ENCODE results near the gene LILRB4.
"Not testable (repeated sequence)": the region's sequence is repeated elsewhere in the genome, so short reads cannot be mapped to it uniquely, and the experiment has no call there.

Gene LILRB4

DNA sequence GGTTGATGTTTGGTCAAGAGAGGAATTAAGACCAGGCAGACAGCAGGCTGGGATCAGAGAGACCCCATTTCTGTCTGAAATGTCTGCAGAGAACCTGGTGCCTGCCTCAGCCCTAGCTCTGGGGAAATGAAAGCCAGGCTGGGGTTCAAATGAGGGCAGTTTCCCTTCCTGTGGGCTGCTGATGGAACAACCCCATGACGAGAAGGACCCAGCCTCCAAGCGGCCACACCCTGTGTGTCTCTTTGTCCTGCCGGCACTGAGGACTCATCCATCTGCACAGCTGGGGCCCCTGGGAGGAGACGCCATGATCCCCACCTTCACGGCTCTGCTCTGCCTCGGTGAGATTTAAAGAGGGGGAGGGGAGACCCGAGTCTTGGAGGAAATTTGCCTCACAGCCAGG, at the start of gene LILRB4:
Gene LILRB4, plus strand, starts transcription at position 256 of the 400 bp plus-strand sequence. Its CDS starts 49 bp downstream, at position 305.
- DNase-seq (ENCODE audit: low read depth): no peak

DNA sequence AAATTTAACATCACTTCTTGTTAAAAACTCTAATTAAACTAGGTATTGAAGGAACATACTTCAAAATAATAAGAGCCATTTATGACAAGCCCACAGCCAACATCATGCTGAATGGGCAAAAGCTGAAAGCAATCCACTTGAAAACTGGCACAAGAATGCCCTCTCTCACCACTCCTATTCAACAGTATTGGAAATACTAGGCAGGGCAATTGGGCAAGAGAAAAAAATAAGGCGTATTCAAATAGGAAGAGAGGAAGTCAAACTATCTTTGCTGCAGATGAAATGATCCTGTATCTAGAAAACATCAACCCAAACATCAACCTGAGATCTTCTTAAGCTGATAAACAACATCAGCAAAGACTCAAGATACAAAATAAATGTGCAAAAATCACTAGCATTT, 48.1 kb upstream of the LILRB4 start:
- no peak for DNase-seq (ENCODE audit: low read depth)

DNA sequence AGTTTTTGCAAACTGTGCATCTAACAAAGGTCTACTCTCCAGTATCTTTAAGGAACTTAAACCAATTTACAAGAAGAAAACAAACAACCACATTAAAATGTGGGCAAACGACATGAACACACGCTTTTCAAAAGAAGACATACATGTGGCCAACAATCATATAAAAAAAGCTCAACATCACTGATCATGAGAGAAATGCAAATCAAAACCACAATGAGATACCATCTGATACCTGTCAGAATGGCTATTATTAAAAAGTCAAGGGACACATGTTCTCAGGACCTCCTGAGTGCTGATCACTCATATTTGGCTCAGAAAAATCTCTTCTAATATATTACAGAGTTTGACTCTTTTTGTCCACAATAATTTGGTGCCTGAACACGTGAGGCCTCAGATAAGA, 46.7 kb upstream of the LILRB4 start:
- DNase-seq (ENCODE audit: low read depth): no peak

DNA sequence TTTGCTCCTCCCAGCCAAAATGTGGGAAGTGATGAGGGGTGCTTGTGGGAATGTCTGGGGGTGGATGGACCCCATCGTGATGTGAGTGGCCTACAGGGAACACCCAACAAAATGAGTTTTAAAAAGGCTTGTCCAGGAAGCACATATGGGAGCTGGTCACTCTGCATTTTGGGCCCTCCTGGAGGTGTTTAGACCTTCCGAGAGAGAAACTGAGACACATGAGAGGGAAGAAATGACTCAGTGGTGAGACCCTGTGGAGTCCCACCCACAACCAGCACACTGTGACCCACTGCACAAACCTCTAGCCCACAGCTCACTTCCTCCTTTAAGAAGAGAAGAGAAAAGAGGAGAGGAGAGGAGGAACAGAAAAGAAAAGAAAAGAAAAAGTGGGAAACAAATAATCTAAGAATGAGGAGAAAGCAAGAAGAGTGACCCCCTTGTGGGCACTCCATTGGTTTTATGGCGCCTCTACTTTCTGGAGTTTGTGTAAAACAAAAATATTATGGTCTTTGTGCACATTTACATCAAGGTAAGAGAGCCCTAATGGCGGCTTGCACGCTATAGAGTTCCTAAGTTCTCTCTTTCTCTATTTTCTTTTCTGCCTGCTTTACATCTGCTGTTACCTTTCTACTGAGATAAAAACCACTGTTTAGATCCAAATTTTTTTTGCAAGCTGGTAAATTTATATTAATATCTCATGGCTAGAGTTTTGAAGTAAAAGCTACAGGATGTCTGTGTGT, 45.8 kb upstream of the LILRB4 start:
- DNase-seq (ENCODE audit: low read depth): no peak

DNA sequence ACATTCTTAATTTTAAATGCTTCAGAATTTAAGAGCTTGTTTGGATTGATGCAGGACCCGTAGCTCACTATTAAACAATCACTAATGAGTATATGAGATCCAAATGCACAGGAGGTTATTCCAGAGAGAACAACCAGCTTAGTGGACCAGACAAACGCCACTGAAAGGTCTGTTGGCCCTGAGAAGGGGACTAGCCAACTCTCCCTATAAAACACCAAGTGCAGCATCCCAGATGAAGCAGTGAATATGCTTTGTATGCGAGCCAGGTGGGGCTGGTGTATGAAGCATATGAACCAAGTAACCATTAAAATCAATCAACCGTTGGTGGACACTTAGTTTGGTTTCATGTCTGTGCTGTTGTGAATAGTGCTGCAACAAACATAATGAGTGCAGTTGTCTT, 42.3 kb upstream of the LILRB4 start:
- DNase-seq (ENCODE audit: low read depth): no peak

DNA sequence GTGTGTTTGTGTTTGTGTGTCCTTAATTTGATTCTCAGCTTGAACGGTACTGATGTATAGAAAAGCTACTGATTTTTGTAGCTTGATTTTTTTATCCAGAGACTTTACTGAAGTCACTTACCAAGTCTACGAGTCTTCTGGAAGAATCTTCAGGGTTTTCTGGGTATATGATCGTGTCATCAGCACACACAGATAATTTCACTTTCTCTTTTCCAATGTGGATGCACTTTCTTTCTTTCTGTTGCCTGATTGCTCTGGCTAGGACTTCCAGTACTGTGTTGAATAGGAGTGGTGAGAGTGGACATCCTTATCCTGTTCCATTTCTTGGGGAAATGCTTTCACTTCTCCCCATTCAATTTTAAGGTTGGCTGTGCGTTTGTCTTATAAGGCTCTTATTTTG, 40.4 kb upstream of the LILRB4 start:
- DNase-seq (ENCODE audit: low read depth): no peak

DNA sequence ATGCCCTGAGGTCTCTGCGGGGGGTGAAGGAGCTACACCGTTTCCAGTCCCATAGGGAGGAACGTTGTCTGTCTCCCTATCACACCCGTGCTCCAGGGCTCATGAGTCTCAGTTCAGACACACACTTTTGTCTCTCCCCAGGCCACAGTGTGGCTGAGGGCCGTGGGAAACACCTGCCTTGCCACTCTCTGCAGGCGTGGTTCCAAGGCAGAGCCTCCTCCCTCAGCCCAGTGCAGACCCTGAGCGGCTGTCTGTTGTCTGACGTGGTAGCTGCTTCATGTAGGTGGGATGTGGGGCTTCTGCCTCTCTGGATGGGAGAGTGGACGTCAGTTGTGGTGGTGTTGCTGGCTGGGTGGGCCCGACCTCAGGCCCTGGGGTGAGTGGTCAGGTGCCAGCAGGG, 38.6 kb upstream of the LILRB4 start:
- not testable (repeated sequence) for DNase-seq (ENCODE audit: low read depth)

DNA sequence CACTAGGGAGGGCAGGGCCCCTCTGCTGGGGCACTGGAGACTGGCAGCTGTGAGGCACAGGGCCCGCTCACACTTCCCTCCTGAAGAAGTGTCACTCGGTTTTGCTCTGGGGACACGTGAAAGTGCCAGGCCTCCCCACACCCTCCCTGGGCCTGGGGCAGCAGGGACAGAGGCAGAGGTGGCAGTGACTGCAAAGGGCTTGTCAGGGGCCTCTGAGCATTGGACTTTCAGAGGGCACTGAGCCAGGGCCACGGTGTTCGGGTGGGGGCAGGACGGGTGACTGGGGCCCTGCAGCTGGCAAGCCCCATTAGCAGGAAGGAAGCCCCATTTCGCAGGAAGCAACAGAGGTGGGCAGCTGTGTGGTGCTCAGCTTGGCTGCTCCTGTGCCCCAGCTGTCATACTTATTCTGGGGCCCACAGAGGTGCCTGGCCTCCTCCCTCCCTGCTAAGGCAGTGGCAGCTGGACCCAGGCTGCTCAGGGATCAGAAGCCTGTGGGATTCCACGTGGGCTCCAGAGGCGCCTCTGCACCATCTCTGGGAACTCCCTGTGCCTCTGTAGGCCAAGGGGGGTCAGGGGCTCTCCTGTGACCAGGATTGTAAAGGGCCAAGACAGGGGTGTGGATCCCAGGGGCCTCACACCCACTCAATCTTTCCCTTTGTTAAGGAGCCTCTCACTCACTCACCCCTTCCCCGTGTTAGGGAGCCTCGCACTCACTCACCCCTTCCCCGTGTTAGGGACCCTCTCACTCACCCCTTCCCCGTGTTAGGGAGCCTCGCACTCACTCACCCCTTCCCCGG, 37.7 kb upstream of the LILRB4 start:
- DNase-seq (ENCODE audit: low read depth): not testable (repeated sequence)

DNA sequence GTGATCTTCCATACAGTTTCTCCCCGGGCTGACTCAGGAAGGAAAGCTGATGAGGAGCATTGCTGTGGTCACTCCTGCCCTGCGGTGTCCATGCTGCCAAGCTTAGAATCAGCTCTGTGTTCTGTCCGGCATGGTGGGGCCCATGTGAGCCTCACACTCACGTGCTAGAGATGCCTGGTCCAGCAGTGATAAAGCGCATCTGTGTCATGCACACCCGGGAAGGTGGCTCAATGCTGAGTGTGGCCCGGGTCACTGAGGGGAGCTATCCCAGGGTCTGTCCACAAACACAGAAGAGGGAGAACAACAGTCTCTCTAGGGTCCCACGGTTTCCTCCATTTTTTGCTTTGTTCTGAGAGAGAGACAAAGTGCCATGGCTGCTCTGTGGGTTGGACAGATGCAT, 36.0 kb upstream of the LILRB4 start:
- no peak for DNase-seq (ENCODE audit: low read depth)

DNA sequence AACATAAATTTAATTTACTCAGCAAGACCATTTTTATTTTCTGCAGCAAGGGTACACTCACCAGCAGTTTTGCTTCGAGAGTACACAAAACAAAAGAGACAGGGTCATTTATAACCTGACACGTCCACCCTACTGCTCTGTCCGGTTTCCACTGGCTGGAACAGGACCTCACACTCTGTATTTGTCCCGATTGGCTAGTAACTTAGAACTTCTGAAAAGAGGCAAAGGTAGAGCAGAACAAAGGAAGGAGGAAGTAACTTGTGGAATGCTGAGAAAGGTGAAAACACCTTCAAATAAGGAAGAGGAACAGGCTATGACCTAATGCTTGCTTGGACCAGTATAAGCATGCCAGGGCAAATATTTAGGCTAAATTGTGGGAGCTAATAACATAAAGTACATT, 34.9 kb upstream of the LILRB4 start:
- DNase-seq (ENCODE audit: low read depth): not testable (repeated sequence)

DNA sequence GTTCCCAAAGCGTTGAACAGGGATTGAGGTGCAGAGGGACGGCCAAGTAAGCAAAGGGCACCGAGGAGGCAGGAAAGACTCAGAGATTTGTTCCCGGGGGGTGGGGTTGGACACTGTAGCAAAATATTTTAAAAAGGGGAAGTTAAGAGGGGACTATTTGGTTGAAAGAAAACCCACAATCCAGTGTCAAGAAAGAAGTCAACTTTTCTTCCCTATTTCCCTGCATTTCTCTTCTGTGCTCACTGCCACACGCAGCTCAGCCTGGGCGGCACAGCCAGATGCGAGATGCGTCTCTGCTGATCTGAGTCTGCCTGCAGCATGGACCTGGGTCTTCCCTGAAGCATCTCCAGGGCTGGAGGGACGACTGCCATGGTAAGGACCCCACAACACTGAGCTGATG, 32.5 kb upstream of the LILRB4 start, which contains the start of gene LILRB1:
Gene LILRB1, plus strand, starts transcription at position 223 of the 400 bp plus-strand sequence. CDS start 590 bp downstream, outside the sequence.
- DNase-seq (ENCODE audit: low read depth): not testable (repeated sequence)

DNA sequence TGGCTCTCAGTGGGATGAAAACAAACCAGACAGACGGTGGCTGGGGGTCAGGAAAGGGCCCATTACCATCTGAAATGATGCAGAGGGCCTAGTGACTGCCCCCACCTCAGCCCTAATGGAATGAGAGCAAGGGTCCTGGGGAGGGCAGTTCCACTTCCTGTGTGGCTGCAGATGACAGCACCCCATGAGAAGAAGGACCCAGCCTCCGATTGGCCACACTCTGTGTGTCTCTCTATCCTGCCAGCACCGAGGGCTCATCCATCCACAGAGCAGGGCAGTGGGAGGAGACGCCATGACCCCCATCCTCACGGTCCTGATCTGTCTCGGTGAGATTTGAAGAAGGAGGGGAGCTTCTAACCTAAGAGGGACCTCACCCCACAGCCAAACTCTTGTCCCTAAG, 32.0 kb upstream of the LILRB4 start:
- DNase-seq (ENCODE audit: low read depth): no peak

DNA sequence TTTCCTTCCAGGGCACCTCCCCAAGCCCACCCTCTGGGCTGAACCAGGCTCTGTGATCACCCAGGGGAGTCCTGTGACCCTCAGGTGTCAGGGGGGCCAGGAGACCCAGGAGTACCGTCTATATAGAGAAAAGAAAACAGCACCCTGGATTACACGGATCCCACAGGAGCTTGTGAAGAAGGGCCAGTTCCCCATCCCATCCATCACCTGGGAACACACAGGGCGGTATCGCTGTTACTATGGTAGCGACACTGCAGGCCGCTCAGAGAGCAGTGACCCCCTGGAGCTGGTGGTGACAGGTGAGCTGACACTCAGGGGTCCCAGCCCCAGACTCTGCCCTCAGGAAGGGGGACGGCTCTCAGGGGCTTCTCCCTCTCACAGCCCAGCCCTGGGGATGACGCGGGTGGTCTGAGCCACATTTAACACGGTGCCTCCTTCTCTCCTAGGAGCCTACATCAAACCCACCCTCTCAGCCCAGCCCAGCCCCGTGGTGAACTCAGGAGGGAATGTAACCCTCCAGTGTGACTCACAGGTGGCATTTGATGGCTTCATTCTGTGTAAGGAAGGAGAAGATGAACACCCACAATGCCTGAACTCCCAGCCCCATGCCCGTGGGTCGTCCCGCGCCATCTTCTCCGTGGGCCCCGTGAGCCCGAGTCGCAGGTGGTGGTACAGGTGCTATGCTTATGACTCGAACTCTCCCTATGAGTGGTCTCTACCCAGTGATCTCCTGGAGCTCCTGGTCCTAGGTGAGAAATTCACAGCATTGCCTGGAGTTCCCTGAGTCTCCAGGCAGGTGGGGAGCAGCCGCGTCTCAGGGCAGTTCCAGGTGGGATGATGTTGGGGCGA, 31.1 kb upstream of the LILRB4 start:
- not testable (repeated sequence) for DNase-seq (ENCODE audit: low read depth)

DNA sequence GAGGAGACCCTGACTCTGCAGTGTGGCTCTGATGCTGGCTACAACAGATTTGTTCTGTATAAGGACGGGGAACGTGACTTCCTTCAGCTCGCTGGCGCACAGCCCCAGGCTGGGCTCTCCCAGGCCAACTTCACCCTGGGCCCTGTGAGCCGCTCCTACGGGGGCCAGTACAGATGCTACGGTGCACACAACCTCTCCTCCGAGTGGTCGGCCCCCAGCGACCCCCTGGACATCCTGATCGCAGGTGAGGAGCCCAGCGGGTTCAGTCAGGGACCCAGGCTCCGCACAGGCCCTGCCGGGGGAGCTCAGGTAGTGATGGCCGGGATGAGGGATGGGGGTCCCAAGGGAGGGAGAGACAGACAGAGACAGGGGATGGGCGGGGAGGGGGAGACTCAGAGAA, 30.3 kb upstream of the LILRB4 start:
- DNase-seq (ENCODE audit: low read depth): not testable (repeated sequence)

DNA sequence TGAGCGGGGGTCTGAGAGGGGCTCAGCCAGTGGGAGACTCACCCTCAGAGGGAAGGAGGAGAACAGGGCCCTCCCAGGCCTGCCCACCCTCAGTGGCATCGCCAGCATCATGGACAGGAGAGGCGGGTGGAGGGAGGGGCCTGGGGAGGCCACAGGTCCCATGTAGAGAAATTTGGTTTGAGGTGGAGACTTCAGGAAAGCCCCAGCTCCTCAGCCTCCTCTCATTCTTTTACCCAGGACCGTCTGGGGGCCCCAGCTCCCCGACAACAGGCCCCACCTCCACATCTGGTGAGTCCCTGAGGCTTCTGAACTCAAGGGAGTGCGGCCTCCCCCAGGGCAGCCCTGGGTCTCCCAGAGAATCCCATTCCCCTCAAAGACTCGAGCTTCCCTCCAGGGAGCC, 29.4 kb upstream of the LILRB4 start:
- DNase-seq (ENCODE audit: low read depth): no peak

DNA sequence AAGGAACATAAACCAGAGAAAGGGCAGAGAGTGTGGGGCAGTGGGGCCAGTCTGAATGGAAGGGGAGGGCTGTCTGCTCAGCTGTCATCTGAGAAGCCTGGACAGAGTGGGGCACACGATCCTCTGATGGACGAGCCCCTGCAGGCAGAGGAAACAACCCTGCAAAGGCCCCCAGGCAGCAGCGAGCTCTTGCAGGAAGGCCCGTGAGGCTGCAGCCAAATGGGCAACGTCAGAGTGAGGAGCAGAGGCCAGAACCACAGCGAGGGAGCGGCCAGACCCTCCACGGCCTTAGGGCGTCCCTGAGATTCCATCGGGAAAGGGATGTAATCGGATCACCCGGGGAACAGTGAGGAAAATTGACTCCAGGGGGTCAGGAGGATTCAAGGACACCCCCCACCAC, 26.7 kb upstream of the LILRB4 start:
- not testable (repeated sequence) for DNase-seq (ENCODE audit: low read depth)

DNA sequence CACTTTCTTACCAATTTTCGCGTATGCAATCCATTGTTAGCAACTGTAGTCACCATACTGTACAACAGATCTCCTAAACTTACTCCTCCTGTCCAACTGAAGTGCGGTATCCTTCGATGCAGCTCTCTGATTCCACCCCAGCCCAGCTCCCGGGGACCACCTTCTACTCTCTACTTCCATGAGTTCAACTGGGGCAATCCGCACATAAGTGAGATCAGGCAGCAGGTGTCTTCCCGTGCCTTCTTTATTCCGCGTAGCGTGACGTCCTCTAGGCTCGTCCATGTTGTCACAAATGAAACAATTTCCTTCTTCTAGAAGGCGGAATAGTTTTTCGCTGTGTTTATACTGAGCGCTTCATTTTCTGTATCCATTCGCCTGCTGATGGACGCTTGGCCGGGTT, 24.1 kb upstream of the LILRB4 start:
- no peak for DNase-seq (ENCODE audit: low read depth)

DNA sequence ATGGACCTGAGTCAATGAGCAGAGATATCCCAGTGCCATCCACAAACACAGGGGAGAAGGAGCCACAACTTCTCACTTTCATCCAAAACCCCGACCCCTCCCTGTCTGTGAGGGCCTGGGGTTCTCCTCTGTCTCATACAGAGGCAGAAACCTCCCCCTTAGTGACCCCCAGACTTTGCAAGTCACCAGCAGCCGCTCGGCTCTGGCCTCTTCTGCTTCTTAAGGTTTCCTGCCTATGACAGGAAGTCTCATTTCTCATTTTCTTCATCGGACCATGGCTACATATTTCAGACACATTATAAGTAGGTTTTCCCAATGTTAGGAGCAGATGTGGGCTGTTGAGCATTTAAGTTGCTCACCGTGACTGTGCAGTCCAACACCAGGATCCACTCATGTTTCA, 19.8 kb upstream of the LILRB4 start:
- not testable (repeated sequence) for DNase-seq (ENCODE audit: low read depth)

DNA sequence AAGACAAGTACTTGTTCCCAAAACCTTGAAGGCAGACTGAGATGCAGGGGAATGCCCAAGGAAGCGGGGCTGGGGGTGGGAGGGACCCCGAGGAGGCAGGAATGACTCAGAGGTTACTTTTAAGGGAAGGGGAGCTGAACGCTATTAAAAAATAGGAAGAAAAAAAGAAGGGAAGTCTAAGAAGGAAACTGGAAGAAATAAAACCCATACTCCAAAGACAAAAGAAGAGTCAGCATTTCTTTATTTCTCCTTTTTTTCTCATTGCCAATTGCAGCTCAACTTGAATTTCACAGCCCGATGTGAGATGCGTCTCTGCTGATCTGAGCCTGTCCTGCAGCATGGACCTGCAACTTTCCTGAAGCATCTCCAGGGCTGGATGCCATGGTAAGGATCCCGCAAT, 19.2 kb upstream of the LILRB4 start:
- not testable (repeated sequence) for DNase-seq (ENCODE audit: low read depth)

DNA sequence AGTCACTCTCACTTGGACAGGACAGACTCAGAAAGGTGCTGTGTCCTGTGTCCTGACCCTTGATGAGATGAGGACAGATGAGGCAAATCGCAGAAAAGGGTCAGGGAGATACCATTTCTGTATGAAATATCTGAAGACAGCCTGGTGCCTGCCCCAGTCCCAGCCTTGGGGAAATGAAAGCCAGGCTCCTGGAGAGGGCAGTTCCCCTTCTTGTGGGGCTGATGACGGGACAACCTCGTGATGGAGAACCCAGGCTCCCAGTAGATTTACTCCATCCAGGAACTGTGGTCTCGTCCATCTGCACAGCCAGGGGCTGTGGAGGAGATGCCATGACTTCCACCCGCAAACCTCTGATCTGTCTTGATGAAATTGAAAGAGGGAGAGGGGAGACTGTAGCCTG, 18.7 kb upstream of the LILRB4 start:
- DNase-seq (ENCODE audit: low read depth): no peak

DNA sequence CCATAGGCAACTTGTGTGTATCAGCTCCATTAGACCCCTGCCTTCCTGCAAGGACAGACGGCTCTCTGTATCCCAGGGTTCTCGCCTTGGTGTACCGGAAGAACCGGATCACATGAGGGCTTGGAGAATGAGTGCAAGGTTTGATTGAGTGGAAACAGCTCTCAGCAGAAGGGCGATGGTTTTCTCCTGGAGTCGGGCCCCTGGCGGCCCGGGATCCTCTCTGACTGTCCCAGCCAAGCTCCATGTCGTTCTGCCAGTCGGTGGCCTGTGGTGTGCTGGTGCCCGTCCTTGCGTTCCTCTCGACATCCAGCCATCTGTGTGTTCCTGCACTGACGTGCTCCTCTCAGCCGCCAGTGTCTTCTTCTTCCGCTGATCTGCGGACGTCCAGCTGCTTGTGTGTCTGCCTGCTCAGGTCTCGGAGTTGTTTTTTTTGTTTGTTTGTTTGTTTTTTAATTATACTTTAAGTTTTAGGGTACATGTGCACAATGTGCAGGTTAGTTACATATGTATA, 16.4 kb upstream of the LILRB4 start:
- no peak for DNase-seq (ENCODE audit: low read depth)

DNA sequence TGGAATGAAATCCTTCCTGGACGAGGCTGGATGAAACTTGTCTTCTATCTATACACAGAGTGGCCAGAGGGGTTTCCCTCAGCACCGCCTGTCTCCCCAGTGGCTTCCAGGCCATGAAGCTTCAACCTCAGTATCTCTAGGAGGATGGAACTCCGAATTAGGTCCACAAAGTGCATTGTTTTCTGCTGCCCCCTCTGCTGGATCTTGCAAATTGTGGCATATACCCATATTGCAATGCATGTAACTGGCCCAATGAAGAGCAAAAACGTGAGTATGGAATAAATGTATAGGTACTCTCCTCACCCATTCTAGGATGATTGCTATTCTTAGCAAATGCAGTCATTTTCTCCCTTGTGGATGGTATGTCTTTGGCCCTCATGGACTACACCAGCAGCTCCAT, 14.7 kb upstream of the LILRB4 start:
- no peak for DNase-seq (ENCODE audit: low read depth)

Measured in GM04504 (cell line).